ENCODE data around the gene ERMAP.

Gene ERMAP

DNA sequence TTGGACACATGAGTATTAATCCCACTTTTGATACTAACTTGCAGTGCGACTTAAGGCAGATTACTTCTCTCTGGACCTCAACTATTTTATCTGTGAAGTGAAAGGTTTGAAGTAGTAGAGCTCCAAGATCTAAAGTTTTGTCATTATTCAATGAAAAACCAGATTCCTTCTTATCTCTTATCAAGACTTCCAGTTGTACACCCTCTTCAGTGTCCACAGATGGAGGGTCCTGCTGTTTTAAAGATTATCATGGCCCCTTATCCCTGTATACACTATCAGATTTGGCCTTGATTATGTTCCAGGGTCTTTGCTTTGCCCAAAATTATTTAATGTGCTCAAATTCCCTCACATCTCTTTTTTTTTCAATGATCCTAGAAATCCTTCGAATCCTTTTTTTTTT, 48.8 kb upstream of the ERMAP start:
- ATAC-seq, result no peak
- TF ChIP-seq PPARA (CRISPR knock-in tag; IDR thresholded peaks at IDR 0.05; ENCODE audit: borderline replicate concordance), result no peak
- TF ChIP-seq, protein P1, sequence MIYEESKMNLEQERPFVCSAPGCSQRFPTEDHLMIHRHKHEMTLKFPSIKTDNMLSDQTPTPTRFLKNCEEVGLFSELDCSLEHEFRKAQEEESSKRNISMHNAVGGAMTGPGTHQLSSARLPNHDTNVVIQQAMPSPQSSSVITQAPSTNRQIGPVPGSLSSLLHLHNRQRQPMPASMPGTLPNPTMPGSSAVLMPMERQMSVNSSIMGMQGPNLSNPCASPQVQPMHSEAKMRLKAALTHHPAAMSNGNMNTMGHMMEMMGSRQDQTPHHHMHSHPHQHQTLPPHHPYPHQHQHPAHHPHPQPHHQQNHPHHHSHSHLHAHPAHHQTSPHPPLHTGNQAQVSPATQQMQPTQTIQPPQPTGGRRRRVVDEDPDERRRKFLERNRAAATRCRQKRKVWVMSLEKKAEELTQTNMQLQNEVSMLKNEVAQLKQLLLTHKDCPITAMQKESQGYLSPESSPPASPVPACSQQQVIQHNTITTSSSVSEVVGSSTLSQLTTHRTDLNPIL (CRISPR knock-in tag; IDR thresholded peaks at IDR 0.05; ENCODE audit: low read depth), result no peak
- TF ChIP-seq ZNF70 (CRISPR knock-in tag; IDR thresholded peaks at IDR 0.05), result no peak
- no peak for TF ChIP-seq ISL1 (CRISPR knock-in tag; IDR thresholded peaks at IDR 0.05)
- TF ChIP-seq ZFP30 (CRISPR knock-in tag; IDR thresholded peaks at IDR 0.05), result no peak
- TF ChIP-seq ESRRG (CRISPR knock-in tag; IDR thresholded peaks at IDR 0.05), result no peak
- TF ChIP-seq, protein P2, sequence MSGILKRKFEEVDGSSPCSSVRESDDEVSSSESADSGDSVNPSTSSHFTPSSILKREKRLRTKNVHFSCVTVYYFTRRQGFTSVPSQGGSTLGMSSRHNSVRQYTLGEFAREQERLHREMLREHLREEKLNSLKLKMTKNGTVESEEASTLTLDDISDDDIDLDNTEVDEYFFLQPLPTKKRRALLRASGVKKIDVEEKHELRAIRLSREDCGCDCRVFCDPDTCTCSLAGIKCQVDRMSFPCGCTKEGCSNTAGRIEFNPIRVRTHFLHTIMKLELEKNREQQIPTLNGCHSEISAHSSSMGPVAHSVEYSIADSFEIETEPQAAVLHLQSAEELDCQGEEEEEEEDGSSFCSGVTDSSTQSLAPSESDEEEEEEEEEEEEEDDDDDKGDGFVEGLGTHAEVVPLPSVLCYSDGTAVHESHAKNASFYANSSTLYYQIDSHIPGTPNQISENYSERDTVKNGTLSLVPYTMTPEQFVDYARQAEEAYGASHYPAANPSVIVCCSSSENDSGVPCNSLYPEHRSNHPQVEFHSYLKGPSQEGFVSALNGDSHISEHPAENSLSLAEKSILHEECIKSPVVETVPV (CRISPR knock-in tag; IDR thresholded peaks at IDR 0.05), result no peak
- TF ChIP-seq OSR1 (CRISPR knock-in tag; IDR thresholded peaks at IDR 0.05), result no peak
- no peak for TF ChIP-seq BACH2 (CRISPR knock-in tag; IDR thresholded peaks at IDR 0.05; ENCODE audit: borderline replicate concordance)
- TF ChIP-seq, protein P3, sequence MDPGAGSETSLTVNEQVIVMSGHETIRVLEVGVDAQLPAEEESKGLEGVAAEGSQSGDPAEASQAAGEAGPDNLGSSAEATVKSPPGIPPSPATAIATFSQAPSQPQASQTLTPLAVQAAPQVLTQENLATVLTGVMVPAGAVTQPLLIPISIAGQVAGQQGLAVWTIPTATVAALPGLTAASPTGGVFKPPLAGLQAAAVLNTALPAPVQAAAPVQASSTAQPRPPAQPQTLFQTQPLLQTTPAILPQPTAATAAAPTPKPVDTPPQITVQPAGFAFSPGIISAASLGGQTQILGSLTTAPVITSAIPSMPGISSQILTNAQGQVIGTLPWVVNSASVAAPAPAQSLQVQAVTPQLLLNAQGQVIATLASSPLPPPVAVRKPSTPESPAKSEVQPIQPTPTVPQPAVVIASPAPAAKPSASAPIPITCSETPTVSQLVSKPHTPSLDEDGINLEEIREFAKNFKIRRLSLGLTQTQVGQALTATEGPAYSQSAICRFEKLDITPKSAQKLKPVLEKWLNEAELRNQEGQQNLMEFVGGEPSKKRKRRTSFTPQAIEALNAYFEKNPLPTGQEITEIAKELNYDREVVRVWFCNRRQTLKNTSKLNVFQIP (CRISPR knock-in tag; IDR thresholded peaks at IDR 0.05; ENCODE audit: borderline replicate concordance, low read depth), result no peak
- no peak for TF ChIP-seq GLIS3 (CRISPR knock-in tag; IDR thresholded peaks at IDR 0.05)
- TF ChIP-seq, protein P4, sequence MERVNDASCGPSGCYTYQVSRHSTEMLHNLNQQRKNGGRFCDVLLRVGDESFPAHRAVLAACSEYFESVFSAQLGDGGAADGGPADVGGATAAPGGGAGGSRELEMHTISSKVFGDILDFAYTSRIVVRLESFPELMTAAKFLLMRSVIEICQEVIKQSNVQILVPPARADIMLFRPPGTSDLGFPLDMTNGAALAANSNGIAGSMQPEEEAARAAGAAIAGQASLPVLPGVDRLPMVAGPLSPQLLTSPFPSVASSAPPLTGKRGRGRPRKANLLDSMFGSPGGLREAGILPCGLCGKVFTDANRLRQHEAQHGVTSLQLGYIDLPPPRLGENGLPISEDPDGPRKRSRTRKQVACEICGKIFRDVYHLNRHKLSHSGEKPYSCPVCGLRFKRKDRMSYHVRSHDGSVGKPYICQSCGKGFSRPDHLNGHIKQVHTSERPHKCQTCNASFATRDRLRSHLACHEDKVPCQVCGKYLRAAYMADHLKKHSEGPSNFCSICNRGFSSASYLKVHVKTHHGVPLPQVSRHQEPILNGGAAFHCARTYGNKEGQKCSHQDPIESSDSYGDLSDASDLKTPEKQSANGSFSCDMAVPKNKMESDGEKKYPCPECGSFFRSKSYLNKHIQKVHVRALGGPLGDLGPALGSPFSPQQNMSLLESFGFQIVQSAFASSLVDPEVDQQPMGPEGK (CRISPR knock-in tag; IDR thresholded peaks at IDR 0.05; ENCODE audit: borderline replicate concordance), result no peak
- TF ChIP-seq ZFP3 (CRISPR knock-in tag; IDR thresholded peaks at IDR 0.05), result no peak
- TF ChIP-seq, protein P5, sequence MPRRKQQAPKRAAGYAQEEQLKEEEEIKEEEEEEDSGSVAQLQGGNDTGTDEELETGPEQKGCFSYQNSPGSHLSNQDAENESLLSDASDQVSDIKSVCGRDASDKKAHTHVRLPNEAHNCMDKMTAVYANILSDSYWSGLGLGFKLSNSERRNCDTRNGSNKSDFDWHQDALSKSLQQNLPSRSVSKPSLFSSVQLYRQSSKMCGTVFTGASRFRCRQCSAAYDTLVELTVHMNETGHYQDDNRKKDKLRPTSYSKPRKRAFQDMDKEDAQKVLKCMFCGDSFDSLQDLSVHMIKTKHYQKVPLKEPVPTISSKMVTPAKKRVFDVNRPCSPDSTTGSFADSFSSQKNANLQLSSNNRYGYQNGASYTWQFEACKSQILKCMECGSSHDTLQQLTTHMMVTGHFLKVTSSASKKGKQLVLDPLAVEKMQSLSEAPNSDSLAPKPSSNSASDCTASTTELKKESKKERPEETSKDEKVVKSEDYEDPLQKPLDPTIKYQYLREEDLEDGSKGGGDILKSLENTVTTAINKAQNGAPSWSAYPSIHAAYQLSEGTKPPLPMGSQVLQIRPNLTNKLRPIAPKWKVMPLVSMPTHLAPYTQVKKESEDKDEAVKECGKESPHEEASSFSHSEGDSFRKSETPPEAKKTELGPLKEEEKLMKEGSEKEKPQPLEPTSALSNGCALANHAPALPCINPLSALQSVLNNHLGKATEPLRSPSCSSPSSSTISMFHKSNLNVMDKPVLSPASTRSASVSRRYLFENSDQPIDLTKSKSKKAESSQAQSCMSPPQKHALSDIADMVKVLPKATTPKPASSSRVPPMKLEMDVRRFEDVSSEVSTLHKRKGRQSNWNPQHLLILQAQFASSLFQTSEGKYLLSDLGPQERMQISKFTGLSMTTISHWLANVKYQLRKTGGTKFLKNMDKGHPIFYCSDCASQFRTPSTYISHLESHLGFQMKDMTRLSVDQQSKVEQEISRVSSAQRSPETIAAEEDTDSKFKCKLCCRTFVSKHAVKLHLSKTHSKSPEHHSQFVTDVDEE (CRISPR knock-in tag; IDR thresholded peaks at IDR 0.05), result no peak
- no peak for TF ChIP-seq ZNF8 (CRISPR knock-in tag; IDR thresholded peaks at IDR 0.05)
- TF ChIP-seq ZC3H10 (CRISPR knock-in tag; IDR thresholded peaks at IDR 0.05), result no peak

DNA sequence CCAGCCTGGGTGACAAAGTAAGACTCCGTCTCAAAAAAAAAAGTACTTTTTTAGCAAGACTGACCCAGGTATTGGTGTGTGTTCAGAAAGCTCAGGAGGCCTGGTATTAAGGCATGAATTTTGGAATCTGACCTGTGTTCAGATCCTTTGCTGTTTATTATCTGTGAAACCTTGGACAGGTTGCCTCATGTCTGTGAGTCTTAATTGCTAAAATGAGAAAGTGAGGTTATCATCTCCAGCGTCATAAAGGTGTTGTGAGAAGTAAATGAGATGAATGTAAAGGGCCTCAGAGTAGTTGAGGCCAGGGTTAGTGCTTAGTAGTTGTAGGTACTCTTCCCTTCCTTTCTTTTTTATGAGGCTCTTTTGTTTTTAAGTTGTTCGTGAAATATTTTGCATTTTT, 47.1 kb upstream of the ERMAP start:
- ATAC-seq, result no peak
- TF ChIP-seq ARNTL (CRISPR knock-in tag; IDR thresholded peaks at IDR 0.05; ENCODE audit: borderline replicate concordance, low read depth) (no peak), ZNF8 (CRISPR knock-in tag; IDR thresholded peaks at IDR 0.05) (no peak), SNAI2 (CRISPR knock-in tag; IDR thresholded peaks at IDR 0.05) (no peak), ESRRG (CRISPR knock-in tag; IDR thresholded peaks at IDR 0.05) (no peak), ISL1 (CRISPR knock-in tag; IDR thresholded peaks at IDR 0.05) (no peak), GLIS3 (CRISPR knock-in tag; IDR thresholded peaks at IDR 0.05) (no peak), ZNF70 (CRISPR knock-in tag; IDR thresholded peaks at IDR 0.05) (no peak), ZFP30 (CRISPR knock-in tag; IDR thresholded peaks at IDR 0.05) (no peak)
- TF ChIP-seq, protein P1 (CRISPR knock-in tag; IDR thresholded peaks at IDR 0.05; ENCODE audit: low read depth), result no peak
- TF ChIP-seq, protein P5 (CRISPR knock-in tag; IDR thresholded peaks at IDR 0.05), result no peak
